Skin of body (tissue), 2 donors: ENCODE results near the gene ARAP1. TPM values are rescaled to one million over a fixed set of nuclear protein-coding genes. Genes with fewer than 3 reads are reported as not detected.

ENCODE experiments used
- DNase-seq: peaks from one replicate; lab custom pipeline; 2025; lab: John Stamatoyannopoulos, UW
- total RNA-seq: library from RNA; depleted of rRNA; stranded (reverse); fragments of >200 nt; gene quantifications from one replicate; pipeline ENCODE4 v1.2.3, GENCODE V29; 2014

ARAP1 gene
- total RNA-seq, 1 donor from 2014 or later: 76.8 TPM

GRCh38 chr11:72685560-72686480 lies 66.4 kb downstream of the ARAP1 start:
- DNase-seq: peak; percentile 83

GRCh38 chr11:72684236-72684912 lies 67.8 kb downstream of the ARAP1 start:
- peak; percentile 30 for DNase-seq

DNA sequence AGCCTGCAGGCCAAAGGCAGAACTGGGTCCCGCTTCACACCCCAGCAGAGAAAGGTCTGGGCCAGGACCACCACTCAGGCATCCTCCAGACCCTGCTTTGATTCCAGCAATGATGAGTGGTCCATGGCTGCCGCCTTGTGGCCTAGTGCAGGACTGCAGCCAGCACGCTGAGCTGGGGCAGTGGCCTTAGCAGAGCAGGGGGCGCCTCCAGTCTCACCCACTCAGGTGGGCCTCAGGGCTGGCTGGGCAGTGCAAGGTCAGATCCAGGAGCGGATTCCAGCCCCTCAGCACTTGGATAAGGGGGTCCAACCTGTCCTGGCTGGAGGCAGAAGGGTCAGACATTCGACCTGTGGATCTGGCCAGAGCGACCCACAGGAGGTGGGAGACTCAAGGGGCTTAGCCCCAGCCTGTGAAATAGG lies 68.4 kb downstream of the ARAP1 start:
- no peak for DNase-seq

- DNase-seq: no peak
Measured at GRCh38 chr11:72682858-72683243, 69.4 kb downstream of the ARAP1 start.

DNA sequence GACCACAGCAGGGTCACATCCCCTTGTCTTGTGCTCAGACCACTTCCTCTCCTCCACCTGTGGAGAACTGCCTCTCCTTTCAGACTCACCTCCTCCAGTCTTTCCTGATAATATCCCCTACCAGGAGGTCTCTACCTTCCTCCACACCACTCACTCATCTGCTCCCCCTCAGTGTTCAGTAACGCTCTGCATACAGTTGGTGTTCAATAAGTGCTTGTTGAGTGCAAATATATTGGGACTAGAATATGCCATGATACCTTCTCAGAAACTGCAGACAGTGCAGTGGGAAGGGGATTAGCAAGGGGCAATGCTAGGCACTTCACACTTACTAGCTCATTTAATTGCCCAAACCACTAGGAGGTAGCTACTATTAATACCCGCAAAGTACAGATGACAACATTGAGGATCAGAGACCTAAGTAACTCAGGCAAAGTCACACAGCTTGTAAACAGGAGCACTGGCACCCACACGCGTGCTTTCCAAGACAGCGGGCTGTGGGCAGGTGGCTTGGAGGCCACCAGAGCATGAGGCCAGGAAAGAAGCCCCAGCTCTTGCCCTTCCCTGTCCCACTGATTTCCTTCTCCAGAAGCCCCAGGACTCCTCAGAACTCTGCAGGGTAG lies 69.9 kb downstream of the ARAP1 start:
- no peak for DNase-seq

DNA sequence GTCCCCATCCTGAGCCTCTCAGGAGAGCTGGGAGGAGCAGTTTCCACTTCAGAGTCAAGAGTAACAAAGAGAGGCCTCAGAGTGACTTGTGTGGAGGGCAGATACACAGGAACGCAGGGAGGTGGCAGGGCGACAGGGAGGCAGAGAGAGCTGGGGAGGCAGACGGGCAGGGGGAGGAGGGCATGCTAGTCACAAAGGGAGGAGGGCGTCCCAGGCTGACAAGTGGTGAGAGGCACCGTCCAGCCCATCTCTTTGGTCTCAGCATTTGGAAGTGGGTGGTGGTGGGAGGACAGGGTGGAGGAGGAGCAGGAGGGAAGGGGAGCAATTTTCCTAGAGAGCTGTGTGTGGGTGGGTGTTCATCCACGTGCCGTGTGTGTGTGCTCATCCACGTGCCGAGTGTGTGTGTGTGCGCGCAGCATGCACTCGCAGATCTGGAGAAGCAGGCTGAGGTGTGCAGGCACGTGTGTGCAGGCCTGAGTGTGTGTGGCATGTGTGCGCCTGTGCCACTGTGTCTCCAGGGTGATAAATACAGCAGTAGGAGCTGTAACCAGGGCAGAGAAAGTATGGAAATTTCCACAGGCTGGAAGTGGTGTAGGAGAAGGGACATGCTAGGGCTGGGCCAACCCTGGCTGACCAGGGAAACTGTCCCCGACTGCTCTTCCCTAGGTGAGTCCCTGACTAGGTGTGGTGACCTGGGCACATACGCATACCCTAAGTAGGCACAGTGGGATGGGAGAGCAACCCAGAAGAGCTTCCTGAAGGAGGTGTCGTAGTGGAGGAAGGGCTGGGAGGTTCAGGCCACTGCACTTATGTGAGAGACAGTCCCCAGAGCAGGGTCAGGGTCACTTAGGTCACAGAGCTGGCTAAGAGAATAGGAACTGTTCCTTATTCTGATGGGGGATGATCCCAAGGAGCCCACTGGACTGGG lies 70.7 kb downstream of the ARAP1 start:
- no peak for DNase-seq

- no peak for DNase-seq
Measured at GRCh38 chr11:72680624-72681158, 71.5 kb downstream of the ARAP1 start.

DNA sequence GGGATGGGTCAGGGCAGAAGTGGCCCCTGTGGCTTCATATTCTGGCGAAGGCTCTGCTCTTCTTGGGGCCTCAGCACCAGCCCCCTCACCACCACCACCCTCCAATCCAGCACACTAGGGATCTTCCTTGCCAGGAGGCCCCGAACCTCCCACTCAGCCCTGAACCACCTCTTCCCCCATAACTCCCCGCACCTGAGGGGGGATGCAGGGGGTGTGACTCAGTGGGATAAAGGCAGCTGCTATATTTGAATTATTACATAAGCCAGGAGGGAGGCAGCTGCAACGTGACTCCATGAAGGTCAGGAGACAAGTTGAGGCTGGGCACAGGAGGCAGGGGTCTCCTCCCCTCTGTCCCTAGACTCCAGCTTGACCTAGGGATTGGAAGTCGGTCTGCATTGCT lies 72.3 kb downstream of the ARAP1 start:
- no peak for DNase-seq

DNA sequence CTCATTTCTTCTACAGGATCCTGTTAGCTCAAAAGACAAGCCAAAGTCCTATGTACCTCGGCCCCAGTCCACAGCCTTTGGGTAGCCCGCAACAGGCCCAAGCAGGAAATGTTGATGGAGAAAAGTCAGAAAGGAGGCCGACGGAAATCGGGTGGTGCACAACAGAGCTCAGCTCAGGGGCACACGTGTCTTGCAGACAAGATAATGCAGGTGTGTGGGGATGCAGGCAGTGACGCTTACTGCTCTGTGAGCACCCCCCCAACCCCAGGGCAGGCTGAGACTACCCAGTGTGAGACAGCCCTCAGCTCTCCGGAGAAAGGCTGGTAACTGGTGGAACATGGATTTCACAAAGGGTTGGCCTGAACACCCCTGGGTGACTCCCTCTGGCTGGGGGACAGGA lies 73.7 kb downstream of the ARAP1 start:
- no peak for DNase-seq

DNA sequence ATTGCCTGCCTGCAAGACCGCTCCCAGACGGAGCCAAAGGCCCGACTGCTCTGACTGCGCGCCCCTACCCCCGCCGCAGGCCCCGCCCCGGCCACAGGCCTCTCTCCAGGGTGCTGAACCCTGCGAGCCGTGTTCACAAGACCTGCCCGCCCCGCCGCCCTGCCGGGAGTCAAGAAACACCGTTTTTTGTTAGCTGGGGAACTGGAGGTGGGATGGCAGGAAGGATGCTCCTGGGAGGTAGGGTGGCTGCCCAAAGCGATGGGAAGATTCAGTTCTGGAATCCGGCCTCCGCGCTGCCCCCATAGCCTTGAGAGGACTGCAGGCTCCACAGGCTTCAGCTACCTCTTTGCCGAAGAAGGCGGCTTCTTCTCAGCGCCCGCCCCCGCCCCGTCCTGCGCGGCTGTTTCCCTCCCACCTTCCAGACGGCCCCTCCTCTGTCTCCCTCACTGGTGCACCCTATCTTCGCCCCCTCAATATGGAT lies 75.3 kb downstream of the ARAP1 start:
- DNase-seq: no peak

DNA sequence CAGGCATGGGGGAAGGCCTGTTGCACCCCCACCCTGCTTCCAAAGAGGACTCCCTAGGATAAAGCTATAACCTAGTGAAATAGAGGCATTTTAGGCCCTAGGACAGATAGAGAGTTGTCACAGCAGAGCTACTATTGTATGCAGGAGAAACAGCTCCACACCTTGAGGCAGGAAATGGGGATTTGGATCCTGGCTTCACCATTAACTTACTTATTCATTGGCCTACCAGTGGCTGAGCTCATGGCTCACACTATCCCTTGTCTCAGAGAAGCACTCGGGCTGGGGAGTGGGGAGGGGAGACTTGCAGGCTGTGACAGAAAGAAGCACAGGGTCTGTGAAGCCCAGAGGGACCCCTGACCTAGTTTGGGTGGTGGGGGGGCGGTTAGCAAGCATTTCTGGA lies 77.0 kb downstream of the ARAP1 start:
- DNase-seq: no peak

DNA sequence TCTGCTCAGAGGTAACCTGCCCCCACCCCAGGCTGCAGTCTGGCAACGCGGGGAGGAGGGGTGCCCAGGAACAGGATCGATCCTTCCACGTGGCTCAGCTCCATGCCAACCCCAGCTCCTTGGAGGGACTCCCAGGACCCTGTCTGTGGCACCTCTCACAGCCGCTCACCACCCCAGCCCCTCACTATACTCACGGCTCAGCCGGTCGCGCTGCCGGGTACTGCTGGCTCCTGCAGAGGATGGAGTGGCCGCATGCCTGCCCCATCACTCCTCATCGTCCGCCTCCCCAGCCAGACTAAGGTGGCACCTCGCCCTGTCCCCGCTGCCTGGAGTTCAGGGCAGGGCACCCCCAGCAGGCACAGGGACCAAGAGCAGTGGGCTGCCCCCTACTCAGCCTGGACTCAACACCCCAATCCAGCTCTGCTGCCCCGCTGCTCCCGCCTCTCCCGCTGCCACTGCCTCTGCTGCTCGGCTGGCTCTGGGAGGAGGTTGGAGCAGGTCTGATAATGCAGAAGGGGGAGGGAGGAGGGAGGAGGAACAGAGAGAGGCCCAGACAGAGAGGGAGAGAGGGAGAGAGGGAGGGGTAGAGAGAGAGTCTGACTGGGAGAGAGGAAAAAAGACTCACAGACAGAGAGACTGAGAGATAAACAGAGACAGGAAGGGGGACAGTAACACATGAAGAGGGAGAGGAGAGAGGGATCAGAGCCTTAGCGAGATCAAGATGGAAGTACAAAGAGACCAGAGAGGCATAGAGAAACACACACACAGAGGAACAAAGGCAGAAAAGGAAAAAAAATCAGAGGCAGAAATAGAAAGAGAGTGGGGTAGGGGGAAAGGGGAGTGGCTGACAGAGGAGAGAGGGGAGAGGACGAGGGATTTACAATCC lies 78.0 kb downstream of the ARAP1 start, which contains the start of gene PDE2A:
PDE2A (minus strand) TSS at position 480 of the 886 bp plus-strand sequence; CDS start at position 265, 215 bp downstream.
- no peak for DNase-seq

DNA sequence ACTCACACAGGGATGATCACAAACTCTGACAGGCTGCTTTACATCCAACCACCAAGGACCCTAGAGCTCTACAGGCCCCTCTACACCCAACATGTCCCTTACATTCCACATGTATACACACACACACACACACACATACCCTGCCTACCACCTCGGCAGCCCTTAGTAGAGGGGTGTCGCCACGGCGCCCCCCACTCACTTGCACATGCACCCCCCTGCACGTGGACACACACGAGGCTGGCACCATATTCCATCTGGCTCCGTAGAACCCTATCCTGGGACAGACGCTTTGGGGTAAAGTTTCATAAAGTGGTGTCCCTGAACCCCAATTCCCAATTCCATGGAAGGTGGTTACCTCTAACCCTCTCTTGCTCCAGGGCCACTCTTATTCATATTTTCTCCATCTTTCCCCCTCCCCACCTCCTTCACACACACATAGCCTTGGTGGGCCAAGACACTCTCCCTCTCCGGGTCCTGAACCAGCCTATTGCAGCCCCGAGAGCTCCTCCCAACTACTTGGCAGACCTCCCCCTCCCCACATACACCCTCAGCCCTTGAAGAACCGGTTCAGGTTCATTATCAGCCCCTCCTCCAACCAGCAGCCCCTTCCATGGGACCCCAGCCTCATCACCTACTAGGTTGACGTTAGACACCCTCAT lies 78.8 kb downstream of the ARAP1 start:
- no peak for DNase-seq

DNA sequence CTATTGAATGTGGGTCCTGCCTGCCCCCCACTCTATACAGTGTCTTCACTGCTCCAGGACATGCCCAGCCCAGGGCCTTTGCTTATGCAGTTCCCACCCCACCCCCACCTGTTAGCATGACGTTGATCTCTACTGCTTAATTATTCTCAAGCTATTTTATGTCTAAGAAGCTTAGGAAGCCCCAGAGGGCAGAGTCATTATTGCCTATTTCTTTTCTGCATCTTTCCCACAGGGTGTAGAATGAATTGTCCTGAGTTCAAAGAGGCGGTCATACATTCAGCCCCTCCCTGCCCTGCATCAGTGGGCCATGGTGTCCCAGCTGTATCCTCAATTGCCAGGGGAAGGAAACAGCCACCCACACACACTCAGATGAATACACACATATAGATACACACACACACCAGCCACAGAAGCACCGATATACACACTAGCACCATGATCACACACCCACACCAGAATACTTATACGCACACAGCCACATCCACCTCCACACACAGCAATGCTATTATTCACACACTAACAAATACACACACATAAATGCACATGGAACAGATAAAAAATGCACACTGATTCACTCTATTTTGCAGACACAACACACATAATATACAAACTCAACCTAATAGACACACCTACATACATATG lies 79.5 kb downstream of the ARAP1 start:
- DNase-seq: no peak

DNA sequence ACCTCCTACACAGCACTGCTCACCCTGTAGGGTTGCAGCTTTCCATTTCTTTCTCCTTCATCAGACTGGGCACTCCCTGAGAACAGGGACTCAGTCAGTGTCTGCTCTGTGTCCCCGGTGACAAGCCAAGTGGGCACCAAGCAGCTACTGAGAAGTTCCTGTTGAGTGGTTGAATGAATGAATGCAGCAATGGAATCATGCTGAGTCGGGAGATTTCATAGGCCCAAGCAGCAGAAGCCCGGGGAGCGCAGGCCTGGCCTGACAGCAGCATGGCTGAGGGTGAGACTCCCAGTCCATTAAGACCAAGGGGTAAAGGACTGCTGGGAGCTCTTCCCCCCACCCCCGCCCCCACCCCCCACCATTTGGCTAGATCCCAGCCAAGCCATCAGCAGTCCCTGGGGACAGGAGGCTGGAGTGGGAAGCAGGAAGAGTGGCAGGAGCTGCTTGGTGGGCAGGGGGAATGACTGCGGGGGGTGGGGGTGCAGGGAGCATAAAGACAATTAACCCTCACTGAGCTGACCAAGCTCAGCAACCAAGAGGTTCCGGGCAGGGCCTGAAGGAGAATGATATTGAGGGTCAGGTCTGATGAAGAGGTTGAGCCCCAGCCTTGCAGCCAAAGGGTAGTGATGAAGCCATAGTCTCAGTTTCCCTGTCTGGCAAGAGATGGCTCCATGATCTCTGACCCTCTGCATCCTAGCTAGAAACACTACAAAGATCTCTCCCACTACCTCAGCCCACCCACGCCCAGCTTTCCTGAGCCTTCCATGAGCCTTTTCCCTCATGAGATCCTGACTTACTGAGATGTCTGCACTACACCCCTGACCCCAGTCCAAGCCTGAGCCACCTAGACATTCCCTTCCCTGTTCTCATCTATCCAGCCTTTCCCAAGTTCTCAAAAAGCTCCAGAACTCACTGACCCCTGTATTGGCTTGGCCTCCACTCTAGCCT lies 80.8 kb downstream of the ARAP1 start:
- DNase-seq: no peak

DNA sequence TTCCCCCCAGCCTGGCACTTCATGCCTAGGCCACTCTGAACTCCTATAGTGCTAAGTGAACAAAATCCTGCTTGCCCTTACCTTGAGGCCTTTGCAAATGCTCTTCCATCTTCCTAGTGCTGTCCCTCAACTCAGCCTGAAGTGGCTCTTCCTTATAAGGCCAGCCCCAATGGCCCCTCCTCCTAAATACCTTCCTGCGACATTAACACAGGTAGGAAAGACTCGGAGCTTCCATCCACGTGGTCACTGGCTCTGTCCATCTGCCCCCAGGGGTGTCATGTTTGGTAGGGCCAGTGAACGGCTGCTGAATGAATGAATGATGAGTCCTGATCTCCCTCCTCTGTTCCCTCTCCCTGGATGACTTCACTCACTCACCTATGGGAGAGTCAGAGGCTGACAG lies 82.2 kb downstream of the ARAP1 start:
- DNase-seq: no peak

DNA sequence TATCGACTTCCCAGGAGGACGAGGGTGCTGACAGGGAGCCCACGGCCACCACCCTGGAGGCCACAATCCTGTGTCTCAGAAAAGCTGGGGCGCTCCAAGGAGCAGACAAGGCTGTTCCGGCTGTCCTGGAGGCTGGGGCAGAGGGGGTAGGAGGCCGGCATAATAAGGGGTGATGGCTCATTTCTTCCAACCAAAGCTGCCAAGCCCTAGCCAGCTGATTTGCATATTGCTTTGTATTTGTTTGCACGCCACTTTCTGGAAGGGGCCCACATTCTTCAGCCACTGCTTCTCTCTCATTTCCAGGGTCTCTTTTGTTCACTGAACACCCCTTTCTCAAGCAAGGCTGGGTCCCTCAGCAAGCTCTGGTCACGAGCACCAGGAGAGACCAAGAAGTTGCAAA lies 82.7 kb downstream of the ARAP1 start:
- no peak for DNase-seq
